Cardiac fibroblast (primary cell): ENCODE measurements around the gene MACROH2A1.

Experiments
- DNase-seq, 2 donors: peaks; one replicate each; pipeline versions ENCODE4 v3.0.0 to v3.0.0-alpha.2; 2010; ENCODE audit warnings: low read depth in 2 of 2
- H3K4me3 ChIP-seq, 2 donors: replicated peaks in 1 of 2; 1 replicate in 1 of 2; 2 replicates in 1 of 2; pipeline ENCODE4 v1.5.1; 2011; ENCODE audit warnings: low read depth in 2 of 2, low read length in 2 of 2, mild to moderate bottlenecking in 2 of 2, moderate library complexity in 1 of 2
- CTCF ChIP-seq: IDR thresholded peaks from one replicate; pipeline ENCODE4 v1.5.1; 2011; ENCODE audit warnings: low read depth, mild to moderate bottlenecking, low read length, inconsistent platforms

Gene MACROH2A1

GRCh38 chr5:135319928-135320606, 79.0 kb downstream of the MACROH2A1 start:
- TF ChIP-seq CTCF = no peak
- DNase-seq = no peak
- H3K4me3 ChIP-seq = no peak overlapping the region

GRCh38 chr5:135319458-135319857, 79.6 kb downstream of the MACROH2A1 start:
- H3K4me3 ChIP-seq = no peak overlapping the region
- DNase-seq = no peak
- no peak for TF ChIP-seq CTCF

- no peak for TF ChIP-seq CTCF
- no peak overlapping the region for H3K4me3 ChIP-seq
- no peak for DNase-seq
Measured at GRCh38 chr5:135318924-135319323, 80.1 kb downstream of the MACROH2A1 start.

GRCh38 chr5:135318037-135318436, 81.0 kb downstream of the MACROH2A1 start:
- no peak for TF ChIP-seq CTCF
- no peak for DNase-seq
- H3K4me3 ChIP-seq = no peak overlapping the region

- no peak for TF ChIP-seq CTCF
- no peak for DNase-seq
- no peak overlapping the region for H3K4me3 ChIP-seq
Measured at GRCh38 chr5:135317286-135317685, 81.7 kb downstream of the MACROH2A1 start.

DNA sequence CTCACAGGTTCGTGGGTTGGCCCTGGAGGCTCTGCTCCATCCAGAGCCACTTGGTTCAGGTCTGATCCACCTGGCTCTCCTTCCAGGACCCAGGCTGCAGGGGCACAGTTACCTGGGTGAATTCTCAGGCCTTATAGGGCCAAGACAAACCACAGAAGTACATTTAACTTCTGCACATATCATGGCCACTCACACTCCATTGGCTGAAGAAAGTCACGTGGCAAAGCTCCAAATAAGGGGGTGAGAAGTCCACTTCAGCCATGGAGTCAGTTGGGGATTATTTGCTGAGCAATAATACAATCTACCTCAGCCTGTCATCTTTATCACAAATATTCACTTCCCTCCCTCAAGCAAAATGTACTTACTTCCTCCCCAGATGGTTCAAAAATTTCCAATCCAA, 83.6 kb downstream of the MACROH2A1 start:
- H3K4me3 ChIP-seq = no peak overlapping the region
- TF ChIP-seq CTCF = no peak
- DNase-seq = no peak

GRCh38 chr5:135313946-135314345, 85.1 kb downstream of the MACROH2A1 start:
- TF ChIP-seq CTCF = no peak
- DNase-seq = no peak
- no peak overlapping the region for H3K4me3 ChIP-seq
